GM19397 (cell line): ENCODE measurements around the gene SLC22A5.

Source experiments
- ATAC-seq: cut with Tn5 transposase; IDR thresholded peaks from one replicate; pipeline ENCODE4 v1.9.1; 2021; ENCODE audit warnings: mild to moderate bottlenecking, moderate library complexity; ENCODE audit not compliant: unreplicated experiment

The SLC22A5 gene

GRCh38 chr5:132369474-132370180 lies at the start of gene SLC22A5:
Gene SLC22A5, plus strand, starts transcription at chr5:132369710. Its CDS starts 263 bp downstream, at chr5:132369973.
- peak; percentile 92 for ATAC-seq

GRCh38 chr5:132319975-132320374 lies 49.5 kb upstream of the SLC22A5 start:
- ATAC-seq, result no peak

- ATAC-seq, result no peak
These were observed 48.3 kb upstream of the SLC22A5 start for GRCh38 chr5:132321109-132321721.

GRCh38 chr5:132322266-132322665 lies 47.2 kb upstream of the SLC22A5 start:
- ATAC-seq, result no peak

GRCh38 chr5:132323202-132323601 lies 46.3 kb upstream of the SLC22A5 start:
- no peak for ATAC-seq

GRCh38 chr5:132325691-132326090 lies 43.8 kb upstream of the SLC22A5 start:
- no peak for ATAC-seq

- ATAC-seq, result no peak
These were observed 42.1 kb upstream of the SLC22A5 start for GRCh38 chr5:132327252-132327955.

GRCh38 chr5:132334812-132335211 lies 34.7 kb upstream of the SLC22A5 start:
- ATAC-seq, result no peak

GRCh38 chr5:132335402-132335801 lies 34.1 kb upstream of the SLC22A5 start:
- ATAC-seq, result no peak

- ATAC-seq, result no peak
These were observed 30.0 kb upstream of the SLC22A5 start for GRCh38 chr5:132339502-132339901.

- ATAC-seq, result no peak
These were observed 27.0 kb upstream of the SLC22A5 start for GRCh38 chr5:132342291-132343180.

GRCh38 chr5:132344775-132345514 lies 24.6 kb upstream of the SLC22A5 start:
- no peak for ATAC-seq

- no peak for ATAC-seq
These were observed 16.0 kb upstream of the SLC22A5 start for GRCh38 chr5:132353486-132353995.

- ATAC-seq, result no peak
These were observed 14.9 kb upstream of the SLC22A5 start for GRCh38 chr5:132354381-132355139.

- no peak for ATAC-seq
These were observed 14.3 kb upstream of the SLC22A5 start for GRCh38 chr5:132355140-132355765.

GRCh38 chr5:132358775-132359174 lies 10.7 kb upstream of the SLC22A5 start:
- no peak for ATAC-seq

- ATAC-seq, result no peak
These were observed 7.4 kb upstream of the SLC22A5 start for GRCh38 chr5:132362086-132362485.

- ATAC-seq, result no peak
These were observed 5.9 kb upstream of the SLC22A5 start for GRCh38 chr5:132363431-132364112.
